GM18505 (cell line): ENCODE measurements around the gene RPL3.

ENCODE experiments used
- ATAC-seq: cut with Tn5 transposase; IDR thresholded peaks from one replicate; pipeline ENCODE4 v1.9.1; 2021; ENCODE audit not compliant: unreplicated experiment
- POLR2A ChIP-seq: IDR thresholded peaks from 4 replicates; pipeline ENCODE4 v1.6.1; 2011; ENCODE audit warnings: borderline replicate concordance; ENCODE audit not compliant: insufficient read depth, insufficient read length; ENCODE audit errors: extremely low read depth

RPL3 gene

DNA sequence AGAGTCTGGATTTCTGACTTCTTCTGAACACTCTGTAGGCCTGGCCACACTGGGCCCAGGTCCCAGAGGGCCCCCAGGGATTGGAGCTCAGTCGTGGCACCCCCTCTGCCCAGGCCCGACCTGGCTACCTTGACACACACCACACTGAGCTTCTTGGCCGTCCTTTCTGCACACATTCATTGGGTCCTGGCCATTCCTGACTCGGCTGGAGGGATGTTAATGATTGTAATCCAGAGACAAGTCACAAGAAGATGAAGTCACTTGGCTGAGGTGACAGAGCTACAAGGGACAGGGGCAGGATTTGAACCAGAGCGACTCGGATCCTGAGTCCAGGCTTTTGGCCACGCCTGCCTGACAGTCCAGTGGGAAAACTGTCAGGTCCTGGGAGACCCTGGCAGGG, 50.8 kb downstream of the RPL3 start:
- no peak for TF ChIP-seq POLR2A
- ATAC-seq, result no peak

DNA sequence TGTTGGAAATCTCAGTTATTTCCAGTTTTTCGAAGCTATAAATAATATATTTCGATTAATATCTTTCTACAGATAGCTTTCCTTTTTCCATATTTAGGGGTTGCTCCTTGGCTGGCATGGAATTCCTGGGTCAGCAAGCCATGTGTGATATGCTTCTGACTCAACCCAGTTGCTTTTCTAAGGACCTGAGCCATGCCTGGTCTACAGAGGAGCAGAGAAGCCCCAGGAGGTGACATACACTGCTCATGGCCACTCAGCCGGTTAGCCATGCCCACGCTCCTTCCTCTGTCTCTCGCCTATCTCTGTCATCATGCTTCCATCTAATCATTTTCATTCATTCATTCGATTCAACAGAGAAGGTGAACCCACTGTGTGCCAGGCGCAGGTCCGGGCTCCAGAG, 51.4 kb downstream of the RPL3 start:
- no peak for ATAC-seq
- no peak for TF ChIP-seq POLR2A

DNA sequence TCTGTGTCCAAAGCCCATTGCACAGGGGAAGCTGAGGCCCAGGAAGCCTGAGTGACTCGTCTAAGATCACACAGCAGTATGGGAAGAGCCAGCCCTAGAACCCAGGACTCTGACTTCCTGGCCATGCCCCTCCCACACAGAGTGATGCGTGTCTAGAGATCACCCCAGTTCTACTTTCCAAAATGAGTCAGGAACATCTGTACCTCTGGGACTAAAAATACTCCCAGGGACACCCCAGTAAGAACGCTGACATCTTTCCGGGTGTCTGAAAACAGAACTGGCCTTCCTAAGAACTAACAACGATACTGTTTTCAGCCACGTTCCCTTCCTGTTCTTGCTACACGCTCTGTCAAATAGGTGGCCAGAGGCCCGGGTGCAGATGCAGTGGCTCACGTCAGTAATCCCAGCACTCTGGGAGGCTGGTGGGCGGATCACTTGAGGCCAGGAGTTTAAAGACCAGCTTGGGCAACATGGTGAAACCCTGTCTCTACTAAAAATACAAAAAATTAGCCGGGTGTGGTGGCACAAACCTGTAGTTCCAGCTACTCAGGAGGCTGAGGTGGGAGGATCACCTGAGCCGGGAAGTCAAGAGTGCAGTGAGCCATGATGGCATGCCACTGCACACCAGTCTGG, 52.9 kb downstream of the RPL3 start:
- peak; percentile 57 for ATAC-seq
- TF ChIP-seq POLR2A, result no peak

DNA sequence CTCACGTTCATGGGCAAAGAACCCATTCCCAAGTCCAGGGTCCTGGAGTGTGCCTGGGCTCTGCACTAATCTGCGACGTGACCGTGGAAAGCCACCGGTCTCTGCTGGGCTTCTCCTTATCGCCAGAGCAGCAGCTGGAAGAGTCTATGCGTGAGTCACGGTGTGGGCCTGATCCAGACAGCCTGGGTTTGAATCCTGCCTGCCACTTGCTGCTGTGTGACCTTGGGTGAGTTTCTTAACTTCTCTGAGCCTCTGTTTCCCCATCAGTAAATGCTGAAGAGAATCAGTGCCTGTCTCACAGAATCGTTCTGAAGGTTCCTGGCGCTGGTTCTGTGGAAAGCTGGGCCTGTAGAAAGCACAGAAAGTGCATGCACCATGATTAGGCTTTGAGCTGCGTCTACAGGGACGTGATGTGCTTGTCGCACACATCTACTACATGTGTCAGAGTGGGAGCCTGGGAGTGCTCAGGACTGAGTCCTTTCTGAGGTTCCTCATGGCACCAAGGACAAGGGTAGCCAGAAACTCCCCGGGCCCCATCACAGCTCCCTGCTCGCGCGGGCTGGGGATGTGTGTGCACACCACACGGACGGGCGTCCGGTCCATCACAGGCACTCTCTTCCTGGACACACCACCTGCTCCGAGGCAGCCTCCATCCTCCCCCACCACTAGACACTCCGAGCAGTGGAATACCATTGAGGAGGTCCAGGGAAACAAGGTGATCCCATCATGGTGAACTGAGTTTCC, 54.1 kb downstream of the RPL3 start:
- no peak for ATAC-seq
- no peak for TF ChIP-seq POLR2A

DNA sequence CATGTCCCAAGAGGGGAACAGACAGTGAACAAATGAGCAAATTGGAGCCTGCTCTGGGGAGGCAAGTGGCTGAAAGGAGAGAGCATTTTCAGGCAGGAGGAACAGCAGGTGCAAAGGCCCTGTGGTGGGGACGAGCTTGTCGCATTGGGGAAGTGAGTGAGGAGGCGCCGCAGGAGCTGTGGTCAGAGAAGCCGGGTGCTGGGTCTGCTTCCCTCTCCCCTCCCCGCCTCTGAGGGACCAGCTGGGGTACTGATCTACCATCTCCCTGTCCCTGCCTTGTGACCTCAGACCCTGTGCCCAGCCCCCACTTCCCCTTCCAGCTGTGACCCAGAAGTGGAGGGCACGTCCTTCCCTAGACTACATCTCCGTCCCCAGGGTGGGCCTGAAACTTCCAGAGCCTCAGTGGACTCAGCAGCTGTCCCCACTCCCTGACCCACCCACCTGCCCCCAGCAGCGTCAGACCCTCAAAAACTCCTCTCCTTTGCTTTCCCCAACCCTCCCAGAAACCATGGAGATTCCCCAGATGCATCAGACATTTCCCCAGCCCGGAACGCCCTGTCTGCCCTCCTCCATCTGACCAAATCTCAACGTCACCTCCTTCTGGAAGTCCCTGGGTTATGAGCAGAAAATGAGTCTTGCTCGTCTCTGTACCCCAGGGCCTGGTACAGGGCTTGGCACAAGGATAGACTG, 54.9 kb downstream of the RPL3 start:
- no peak for TF ChIP-seq POLR2A
- ATAC-seq, result no peak

DNA sequence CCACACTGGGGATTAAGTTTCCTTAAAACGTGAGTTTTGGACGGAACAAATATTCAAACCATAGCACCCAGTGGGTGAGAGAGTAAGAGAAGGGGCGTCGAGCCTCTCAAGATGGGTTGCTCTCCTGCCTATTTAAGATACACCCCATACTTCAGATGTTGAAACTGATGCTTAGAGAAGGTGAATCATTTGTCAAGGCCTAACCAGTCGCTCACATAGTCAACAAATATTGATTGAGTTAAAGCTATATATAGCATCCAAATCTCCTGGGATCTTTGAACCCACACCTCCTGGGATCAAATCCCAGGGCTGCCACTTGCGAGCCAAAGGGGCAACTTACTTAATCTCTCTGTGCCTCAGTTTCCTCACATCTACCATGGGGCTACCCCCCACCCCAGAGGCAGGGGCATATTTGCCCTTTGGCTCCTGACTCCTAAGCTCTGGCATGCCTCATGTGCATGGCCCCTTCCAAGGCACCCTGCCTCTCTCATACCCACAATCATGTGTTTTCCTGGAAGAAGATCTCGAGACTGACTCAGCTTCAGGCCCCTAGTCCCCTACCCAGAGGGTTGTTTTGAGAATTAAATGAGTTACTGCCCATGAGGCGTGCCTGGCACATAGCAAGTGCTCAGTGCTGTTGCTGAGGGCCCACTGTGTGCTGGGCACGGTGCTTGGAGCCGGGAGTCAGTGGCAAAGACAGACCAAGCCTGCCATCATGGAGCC, 55.6 kb downstream of the RPL3 start:
- no peak for ATAC-seq
- TF ChIP-seq POLR2A, result no peak
